HEK293 (cell line): ENCODE results near the gene ACTA2.

Source experiments
- SCRT2 ChIP-seq: fragments of 450-650 bp; formaldehyde crosslinking; IDR thresholded peaks from 2 replicates; pipeline ENCODE4 v1.5.1; 2016; ENCODE audit warnings: missing biosample characterization, missing genetic modification characterization
- YY1 ChIP-seq: fragments of 450-650 bp; formaldehyde crosslinking; IDR thresholded peaks from 2 replicates; pipeline ENCODE4 v1.5.1; 2018; ENCODE audit warnings: missing biosample characterization, missing genetic modification characterization
- ZBTB44 ChIP-seq: fragments of 450-650 bp; IDR thresholded peaks from 2 replicates; pipeline ENCODE4 v1.5.1; 2018; ENCODE audit warnings: missing biosample characterization, mild to moderate bottlenecking, missing genetic modification characterization
- ZNF114 ChIP-seq: fragments of 450-650 bp; formaldehyde crosslinking; IDR thresholded peaks from 2 replicates; pipeline ENCODE4 v1.5.0; 2017; ENCODE audit warnings: missing biosample characterization, missing genetic modification characterization
- ZNF518A ChIP-seq: fragments of 450-650 bp; formaldehyde crosslinking; conservative IDR thresholded peaks from 2 replicates; pipeline ENCODE4 v1.5.1; 2016; ENCODE audit warnings: low read depth, missing biosample characterization, missing genetic modification characterization
- ZNF560 ChIP-seq: fragments of 450-650 bp; formaldehyde crosslinking; IDR thresholded peaks from 2 replicates; pipeline ENCODE4 v1.5.1; 2017; ENCODE audit warnings: missing biosample characterization, missing genetic modification characterization, borderline replicate concordance
- ZNF658 ChIP-seq: fragments of 450-650 bp; formaldehyde crosslinking; IDR thresholded peaks from 2 replicates; pipeline ENCODE4; 2016; ENCODE audit warnings: missing biosample characterization, missing genetic modification characterization
- ZNF777 ChIP-seq: fragments of 450-650 bp; formaldehyde crosslinking; IDR thresholded peaks from 2 replicates; pipeline ENCODE4 v1.5.1; 2017; ENCODE audit warnings: missing biosample characterization, missing genetic modification characterization, borderline replicate concordance
- TF ChIP-seq, protein P1 (sequence below): fragments of 450-650 bp; formaldehyde crosslinking; IDR thresholded peaks from 2 replicates; pipeline ENCODE4 v1.5.1; 2016; ENCODE audit warnings: missing biosample characterization, missing genetic modification characterization
- TF ChIP-seq, protein P2 (sequence below): fragments of 450-650 bp; formaldehyde crosslinking; IDR thresholded peaks from 2 replicates; pipeline ENCODE4 v1.5.1; 2016; ENCODE audit warnings: missing biosample characterization, missing genetic modification characterization
- TF ChIP-seq, protein P3 (sequence below): fragments of 450-650 bp; formaldehyde crosslinking; IDR thresholded peaks from 2 replicates; pipeline ENCODE4 v1.5.1; 2016; ENCODE audit warnings: missing biosample characterization, missing genetic modification characterization
- TF ChIP-seq, protein P4 (sequence below): fragments of 450-650 bp; formaldehyde crosslinking; IDR thresholded peaks from 2 replicates; pipeline ENCODE4 v1.5.1; 2016; ENCODE audit warnings: missing biosample characterization, missing genetic modification characterization
- TF ChIP-seq, protein P5 (sequence below): fragments of 450-650 bp; formaldehyde crosslinking; IDR thresholded peaks from 2 replicates; pipeline ENCODE4 v1.5.1; 2017; ENCODE audit warnings: missing biosample characterization, missing genetic modification characterization

GRCh38 chr10:88896372-88896993 lies 56.1 kb downstream of the ACTA2 start:
- TF ChIP-seq ZNF518A (tag by site-specific recombination) (no peak), ZBTB44 (tag by site-specific recombination) (no peak), SCRT2 (tag by site-specific recombination) (no peak), ZNF114 (tag by site-specific recombination) (no peak), ZNF777 (no peak), YY1 (tag by site-specific recombination) (no peak), ZNF658 (tag by site-specific recombination) (no peak), ZNF560 (tag by site-specific recombination) (no peak)
- TF ChIP-seq, protein P1, sequence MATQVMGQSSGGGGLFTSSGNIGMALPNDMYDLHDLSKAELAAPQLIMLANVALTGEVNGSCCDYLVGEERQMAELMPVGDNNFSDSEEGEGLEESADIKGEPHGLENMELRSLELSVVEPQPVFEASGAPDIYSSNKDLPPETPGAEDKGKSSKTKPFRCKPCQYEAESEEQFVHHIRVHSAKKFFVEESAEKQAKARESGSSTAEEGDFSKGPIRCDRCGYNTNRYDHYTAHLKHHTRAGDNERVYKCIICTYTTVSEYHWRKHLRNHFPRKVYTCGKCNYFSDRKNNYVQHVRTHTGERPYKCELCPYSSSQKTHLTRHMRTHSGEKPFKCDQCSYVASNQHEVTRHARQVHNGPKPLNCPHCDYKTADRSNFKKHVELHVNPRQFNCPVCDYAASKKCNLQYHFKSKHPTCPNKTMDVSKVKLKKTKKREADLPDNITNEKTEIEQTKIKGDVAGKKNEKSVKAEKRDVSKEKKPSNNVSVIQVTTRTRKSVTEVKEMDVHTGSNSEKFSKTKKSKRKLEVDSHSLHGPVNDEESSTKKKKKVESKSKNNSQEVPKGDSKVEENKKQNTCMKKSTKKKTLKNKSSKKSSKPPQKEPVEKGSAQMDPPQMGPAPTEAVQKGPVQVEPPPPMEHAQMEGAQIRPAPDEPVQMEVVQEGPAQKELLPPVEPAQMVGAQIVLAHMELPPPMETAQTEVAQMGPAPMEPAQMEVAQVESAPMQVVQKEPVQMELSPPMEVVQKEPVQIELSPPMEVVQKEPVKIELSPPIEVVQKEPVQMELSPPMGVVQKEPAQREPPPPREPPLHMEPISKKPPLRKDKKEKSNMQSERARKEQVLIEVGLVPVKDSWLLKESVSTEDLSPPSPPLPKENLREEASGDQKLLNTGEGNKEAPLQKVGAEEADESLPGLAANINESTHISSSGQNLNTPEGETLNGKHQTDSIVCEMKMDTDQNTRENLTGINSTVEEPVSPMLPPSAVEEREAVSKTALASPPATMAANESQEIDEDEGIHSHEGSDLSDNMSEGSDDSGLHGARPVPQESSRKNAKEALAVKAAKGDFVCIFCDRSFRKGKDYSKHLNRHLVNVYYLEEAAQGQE (tag by site-specific recombination): no peak
- TF ChIP-seq, protein P2, sequence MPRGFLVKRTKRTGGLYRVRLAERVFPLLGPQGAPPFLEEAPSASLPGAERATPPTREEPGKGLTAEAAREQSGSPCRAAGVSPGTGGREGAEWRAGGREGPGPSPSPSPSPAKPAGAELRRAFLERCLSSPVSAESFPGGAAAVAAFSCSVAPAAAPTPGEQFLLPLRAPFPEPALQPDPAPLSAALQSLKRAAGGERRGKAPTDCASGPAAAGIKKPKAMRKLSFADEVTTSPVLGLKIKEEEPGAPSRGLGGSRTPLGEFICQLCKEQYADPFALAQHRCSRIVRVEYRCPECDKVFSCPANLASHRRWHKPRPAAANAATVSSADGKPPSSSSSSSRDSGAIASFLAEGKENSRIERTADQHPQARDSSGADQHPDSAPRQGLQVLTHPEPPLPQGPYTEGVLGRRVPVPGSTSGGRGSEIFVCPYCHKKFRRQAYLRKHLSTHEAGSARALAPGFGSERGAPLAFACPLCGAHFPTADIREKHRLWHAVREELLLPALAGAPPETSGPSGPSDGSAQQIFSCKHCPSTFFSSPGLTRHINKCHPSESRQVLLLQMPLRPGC (tag by site-specific recombination): no peak
- TF ChIP-seq, protein P3, sequence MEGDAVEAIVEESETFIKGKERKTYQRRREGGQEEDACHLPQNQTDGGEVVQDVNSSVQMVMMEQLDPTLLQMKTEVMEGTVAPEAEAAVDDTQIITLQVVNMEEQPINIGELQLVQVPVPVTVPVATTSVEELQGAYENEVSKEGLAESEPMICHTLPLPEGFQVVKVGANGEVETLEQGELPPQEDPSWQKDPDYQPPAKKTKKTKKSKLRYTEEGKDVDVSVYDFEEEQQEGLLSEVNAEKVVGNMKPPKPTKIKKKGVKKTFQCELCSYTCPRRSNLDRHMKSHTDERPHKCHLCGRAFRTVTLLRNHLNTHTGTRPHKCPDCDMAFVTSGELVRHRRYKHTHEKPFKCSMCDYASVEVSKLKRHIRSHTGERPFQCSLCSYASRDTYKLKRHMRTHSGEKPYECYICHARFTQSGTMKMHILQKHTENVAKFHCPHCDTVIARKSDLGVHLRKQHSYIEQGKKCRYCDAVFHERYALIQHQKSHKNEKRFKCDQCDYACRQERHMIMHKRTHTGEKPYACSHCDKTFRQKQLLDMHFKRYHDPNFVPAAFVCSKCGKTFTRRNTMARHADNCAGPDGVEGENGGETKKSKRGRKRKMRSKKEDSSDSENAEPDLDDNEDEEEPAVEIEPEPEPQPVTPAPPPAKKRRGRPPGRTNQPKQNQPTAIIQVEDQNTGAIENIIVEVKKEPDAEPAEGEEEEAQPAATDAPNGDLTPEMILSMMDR (tag by site-specific recombination): no peak
- TF ChIP-seq, protein P4, sequence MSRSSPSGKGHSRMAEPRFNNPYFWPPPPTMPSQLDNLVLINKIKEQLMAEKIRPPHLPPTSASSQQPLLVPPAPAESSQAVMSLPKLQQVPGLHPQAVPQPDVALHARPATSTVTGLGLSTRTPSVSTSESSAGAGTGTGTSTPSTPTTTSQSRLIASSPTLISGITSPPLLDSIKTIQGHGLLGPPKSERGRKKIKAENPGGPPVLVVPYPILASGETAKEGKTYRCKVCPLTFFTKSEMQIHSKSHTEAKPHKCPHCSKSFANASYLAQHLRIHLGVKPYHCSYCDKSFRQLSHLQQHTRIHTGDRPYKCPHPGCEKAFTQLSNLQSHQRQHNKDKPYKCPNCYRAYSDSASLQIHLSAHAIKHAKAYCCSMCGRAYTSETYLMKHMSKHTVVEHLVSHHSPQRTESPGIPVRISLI (tag by site-specific recombination): no peak
- TF ChIP-seq, protein P5, sequence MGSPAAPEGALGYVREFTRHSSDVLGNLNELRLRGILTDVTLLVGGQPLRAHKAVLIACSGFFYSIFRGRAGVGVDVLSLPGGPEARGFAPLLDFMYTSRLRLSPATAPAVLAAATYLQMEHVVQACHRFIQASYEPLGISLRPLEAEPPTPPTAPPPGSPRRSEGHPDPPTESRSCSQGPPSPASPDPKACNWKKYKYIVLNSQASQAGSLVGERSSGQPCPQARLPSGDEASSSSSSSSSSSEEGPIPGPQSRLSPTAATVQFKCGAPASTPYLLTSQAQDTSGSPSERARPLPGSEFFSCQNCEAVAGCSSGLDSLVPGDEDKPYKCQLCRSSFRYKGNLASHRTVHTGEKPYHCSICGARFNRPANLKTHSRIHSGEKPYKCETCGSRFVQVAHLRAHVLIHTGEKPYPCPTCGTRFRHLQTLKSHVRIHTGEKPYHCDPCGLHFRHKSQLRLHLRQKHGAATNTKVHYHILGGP: no peak
